Keratinocyte (primary cell): Measurements from ENCODE around the gene OASL.

ENCODE experiments used
- CTCF ChIP-seq, 3 experiments: IDR thresholded peaks in 1 of 3; conservative IDR thresholded peaks in 1 of 3; optimal IDR thresholded peaks in 1 of 3; 2 replicates in 2 of 3; 3 replicates in 1 of 3; pipeline versions ENCODE3 to v1.5.1; 2011; ENCODE audit warnings: low read length in 3 of 3, mild to moderate bottlenecking in 3 of 3, moderate library complexity in 2 of 3, control low read depth in 1 of 3, inconsistent platforms in 1 of 3; ENCODE audit not compliant: insufficient read depth in 2 of 3; ENCODE audit errors: extremely low read depth in 1 of 3
- EZH2 ChIP-seq: IDR thresholded peaks from one replicate; pipeline ENCODE4 v1.6.1; 2012; ENCODE audit warnings: inconsistent platforms, mild to moderate bottlenecking, low read length, moderate library complexity

DNA sequence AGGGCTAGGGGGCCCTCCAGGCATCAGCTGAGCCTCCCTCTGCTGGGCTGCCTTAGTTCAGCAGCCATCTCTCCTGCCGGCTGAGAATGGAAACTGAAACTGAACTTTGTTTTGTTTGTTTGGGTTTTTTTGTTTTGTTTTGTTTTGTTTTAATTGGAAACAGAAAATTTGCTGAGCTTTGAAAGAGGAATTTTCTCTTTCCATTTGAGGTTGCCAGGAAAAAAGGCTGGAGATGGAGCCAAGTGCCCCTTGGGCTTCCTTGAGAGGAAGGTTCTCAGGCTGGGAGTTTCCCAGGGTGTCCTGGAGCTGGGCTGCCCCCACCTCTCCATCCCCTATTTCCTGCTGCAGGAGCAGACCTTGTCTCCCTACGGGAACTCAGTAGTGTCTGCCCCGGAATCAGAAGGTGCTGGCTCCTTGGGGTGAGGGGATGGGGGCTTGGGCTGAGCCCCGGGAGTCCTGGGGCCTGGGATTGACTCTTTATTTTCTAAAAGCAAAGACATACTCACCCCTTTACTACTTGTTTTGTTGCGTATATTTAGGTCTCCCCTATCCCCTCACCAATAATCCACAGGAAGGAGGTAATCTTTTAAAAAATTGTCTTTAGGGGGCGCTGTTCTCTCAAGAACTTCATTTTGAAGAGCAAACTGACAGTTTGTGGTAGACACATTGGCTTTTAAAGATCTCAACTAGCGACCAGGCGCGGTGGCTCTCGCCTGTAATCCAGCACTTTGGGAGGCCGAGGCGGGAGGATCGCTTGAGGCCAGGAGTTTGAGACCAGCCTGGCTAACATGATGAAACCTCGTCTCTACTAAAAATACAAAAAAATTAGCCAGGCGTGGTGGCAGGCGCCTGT, 21.3 kb upstream of the OASL start:
- TF ChIP-seq CTCF (optimal IDR thresholded peaks at IDR 0.05 in 1 of 3, IDR thresholded peaks at IDR 0.05 in 1 of 3, conservative IDR thresholded peaks at IDR 0.05 in 1 of 3; ENCODE audit: extremely low read depth in 1 of 3, insufficient read depth in 2 of 3, low read length in 3 of 3): peak; percentile 37 to 47 (median 47)
- TF ChIP-seq EZH2: no peak
